ENCODE measurements around the gene NKIRAS2.

NKIRAS2 gene

DNA sequence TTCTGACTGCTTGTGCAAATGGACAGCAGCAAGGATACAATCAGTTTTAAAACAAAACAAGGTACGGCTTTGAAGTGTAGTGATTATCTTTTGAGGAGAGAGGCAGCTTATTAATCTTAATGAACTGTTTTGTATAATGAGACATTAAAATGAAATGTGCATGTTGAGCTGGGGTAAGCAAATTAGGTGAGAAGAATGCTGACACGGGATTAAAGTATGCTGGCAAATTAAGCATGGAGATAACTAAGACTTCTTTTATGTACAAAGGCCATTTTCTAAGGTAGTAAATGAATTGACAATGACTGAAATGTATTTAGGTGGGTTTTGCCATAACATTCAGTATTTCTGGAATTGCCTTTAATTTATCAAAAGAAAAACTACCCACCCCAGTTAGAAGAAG, 21.4 kb upstream of the NKIRAS2 start:
- no peak for TF ChIP-seq PPARA (CRISPR knock-in tag; IDR thresholded peaks at IDR 0.05; ENCODE audit: borderline replicate concordance)
- TF ChIP-seq ZFP30 (CRISPR knock-in tag; IDR thresholded peaks at IDR 0.05), result no peak
- no peak for TF ChIP-seq ARNTL (CRISPR knock-in tag; IDR thresholded peaks at IDR 0.05; ENCODE audit: borderline replicate concordance, low read depth)
- TF ChIP-seq ZNF70 (CRISPR knock-in tag; IDR thresholded peaks at IDR 0.05), result no peak
- no peak for TF ChIP-seq SNAI2 (CRISPR knock-in tag; IDR thresholded peaks at IDR 0.05)
- no peak for TF ChIP-seq ESRRG (CRISPR knock-in tag; IDR thresholded peaks at IDR 0.05)
- no peak for ATAC-seq

DNA sequence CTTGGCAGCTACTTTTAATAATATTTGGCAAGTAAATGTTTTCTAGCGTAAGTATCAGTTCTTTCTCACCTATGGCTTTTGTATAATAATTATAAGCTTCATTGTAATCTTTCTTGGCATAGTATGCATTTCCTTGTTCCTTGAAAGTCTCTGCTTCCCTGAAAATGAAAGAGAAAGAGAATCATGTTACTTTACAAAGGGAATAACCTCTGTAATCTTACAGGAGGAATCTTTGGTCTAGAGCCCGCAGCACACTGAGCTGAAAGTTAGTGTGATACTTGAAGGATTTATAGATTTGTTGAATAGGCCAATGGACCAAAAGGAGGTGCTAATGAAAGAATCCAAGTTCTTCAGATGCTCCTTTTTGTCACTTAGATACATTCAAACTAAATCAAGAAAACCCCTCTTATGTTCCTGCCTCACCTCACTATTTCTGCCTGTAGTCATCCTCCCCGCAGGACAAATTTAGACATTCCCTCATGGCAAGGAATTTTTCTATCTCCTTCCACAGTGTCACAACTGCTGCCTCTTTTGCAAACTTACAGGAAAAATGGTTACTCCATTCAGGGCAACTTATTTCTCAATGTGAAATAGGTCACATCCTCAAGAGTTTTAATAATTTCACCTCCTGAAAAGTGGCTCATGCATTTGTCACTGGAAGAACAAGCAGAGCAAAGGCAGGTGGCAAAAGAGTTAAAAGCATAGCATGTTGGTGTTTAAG, 19.3 kb upstream of the NKIRAS2 start:
- ATAC-seq, result no peak
- no peak for TF ChIP-seq GLIS3 (CRISPR knock-in tag; IDR thresholded peaks at IDR 0.05)
- TF ChIP-seq RARB (CRISPR knock-in tag; IDR thresholded peaks at IDR 0.05), result no peak

DNA sequence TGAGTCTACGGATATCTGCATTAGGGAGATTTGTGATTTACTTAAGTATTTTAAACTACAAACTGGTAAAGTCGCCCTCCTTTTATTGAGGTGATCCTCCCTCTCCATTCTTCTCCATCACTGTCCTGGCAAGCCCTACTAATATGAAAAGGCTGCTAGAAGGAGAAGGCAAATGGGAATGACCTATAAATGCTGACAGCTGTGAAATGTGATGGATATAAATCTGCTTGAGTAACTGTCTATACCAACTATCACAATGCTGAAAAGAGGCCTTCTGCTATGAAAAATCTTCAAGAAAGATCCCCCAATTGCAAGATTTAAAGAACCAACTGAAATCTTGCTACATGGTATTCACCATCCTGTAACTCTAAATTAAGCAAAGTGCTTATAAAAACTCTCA, 18.2 kb upstream of the NKIRAS2 start:
- no peak for TF ChIP-seq SNAI2 (CRISPR knock-in tag; IDR thresholded peaks at IDR 0.05)
- TF ChIP-seq ZC3H10 (CRISPR knock-in tag; IDR thresholded peaks at IDR 0.05), result no peak
- TF ChIP-seq ARNTL (CRISPR knock-in tag; IDR thresholded peaks at IDR 0.05; ENCODE audit: borderline replicate concordance, low read depth), result no peak
- TF ChIP-seq ZFP3 (CRISPR knock-in tag; IDR thresholded peaks at IDR 0.05), result no peak
- TF ChIP-seq, protein P1, sequence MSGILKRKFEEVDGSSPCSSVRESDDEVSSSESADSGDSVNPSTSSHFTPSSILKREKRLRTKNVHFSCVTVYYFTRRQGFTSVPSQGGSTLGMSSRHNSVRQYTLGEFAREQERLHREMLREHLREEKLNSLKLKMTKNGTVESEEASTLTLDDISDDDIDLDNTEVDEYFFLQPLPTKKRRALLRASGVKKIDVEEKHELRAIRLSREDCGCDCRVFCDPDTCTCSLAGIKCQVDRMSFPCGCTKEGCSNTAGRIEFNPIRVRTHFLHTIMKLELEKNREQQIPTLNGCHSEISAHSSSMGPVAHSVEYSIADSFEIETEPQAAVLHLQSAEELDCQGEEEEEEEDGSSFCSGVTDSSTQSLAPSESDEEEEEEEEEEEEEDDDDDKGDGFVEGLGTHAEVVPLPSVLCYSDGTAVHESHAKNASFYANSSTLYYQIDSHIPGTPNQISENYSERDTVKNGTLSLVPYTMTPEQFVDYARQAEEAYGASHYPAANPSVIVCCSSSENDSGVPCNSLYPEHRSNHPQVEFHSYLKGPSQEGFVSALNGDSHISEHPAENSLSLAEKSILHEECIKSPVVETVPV (CRISPR knock-in tag; IDR thresholded peaks at IDR 0.05), result no peak
- TF ChIP-seq, protein P2, sequence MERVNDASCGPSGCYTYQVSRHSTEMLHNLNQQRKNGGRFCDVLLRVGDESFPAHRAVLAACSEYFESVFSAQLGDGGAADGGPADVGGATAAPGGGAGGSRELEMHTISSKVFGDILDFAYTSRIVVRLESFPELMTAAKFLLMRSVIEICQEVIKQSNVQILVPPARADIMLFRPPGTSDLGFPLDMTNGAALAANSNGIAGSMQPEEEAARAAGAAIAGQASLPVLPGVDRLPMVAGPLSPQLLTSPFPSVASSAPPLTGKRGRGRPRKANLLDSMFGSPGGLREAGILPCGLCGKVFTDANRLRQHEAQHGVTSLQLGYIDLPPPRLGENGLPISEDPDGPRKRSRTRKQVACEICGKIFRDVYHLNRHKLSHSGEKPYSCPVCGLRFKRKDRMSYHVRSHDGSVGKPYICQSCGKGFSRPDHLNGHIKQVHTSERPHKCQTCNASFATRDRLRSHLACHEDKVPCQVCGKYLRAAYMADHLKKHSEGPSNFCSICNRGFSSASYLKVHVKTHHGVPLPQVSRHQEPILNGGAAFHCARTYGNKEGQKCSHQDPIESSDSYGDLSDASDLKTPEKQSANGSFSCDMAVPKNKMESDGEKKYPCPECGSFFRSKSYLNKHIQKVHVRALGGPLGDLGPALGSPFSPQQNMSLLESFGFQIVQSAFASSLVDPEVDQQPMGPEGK (CRISPR knock-in tag; IDR thresholded peaks at IDR 0.05; ENCODE audit: borderline replicate concordance), result no peak
- TF ChIP-seq ZFP30 (CRISPR knock-in tag; IDR thresholded peaks at IDR 0.05), result no peak
- TF ChIP-seq ZNF565 (CRISPR knock-in tag; conservative IDR thresholded peaks at IDR 0.05; ENCODE audit: low read depth), result no peak
- ATAC-seq, result no peak

DNA sequence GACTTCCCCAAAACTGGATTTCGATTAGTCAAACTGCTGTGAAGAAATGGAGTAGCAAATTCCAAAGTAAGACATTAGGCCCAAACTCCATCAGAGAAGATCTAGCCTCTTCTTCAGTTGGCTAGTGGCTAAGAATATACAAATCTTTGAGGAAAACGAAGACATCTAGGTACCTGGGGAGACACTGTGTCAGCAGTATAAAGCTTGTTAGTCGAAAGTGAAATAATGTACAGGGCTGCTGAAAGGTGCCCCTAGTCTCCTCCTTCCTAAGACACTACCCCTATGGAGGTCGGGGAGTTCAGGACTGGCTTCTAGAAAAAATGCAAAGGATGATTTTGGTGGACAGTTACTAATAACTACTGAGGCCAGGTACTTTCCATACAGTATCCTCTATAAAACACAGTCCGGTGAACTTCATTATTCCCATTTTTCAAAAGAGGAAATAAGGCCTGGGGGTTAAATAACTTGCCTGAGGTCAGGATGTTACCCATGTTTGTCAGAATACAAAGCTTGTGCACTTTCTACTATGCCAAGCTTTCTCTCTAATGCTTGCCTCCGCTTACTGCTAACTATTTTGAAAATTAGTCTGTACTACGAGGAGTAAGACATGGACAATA, 17.6 kb upstream of the NKIRAS2 start:
- ATAC-seq, result no peak
- TF ChIP-seq PPARA (CRISPR knock-in tag; IDR thresholded peaks at IDR 0.05; ENCODE audit: borderline replicate concordance) (no peak), ZNF8 (CRISPR knock-in tag; IDR thresholded peaks at IDR 0.05) (no peak), ZFP30 (CRISPR knock-in tag; IDR thresholded peaks at IDR 0.05) (no peak), BACH2 (CRISPR knock-in tag; IDR thresholded peaks at IDR 0.05; ENCODE audit: borderline replicate concordance) (no peak), OSR1 (CRISPR knock-in tag; IDR thresholded peaks at IDR 0.05) (no peak), ZFP3 (CRISPR knock-in tag; IDR thresholded peaks at IDR 0.05) (no peak), RARB (CRISPR knock-in tag; IDR thresholded peaks at IDR 0.05) (no peak), TOX (CRISPR knock-in tag; IDR thresholded peaks at IDR 0.05; ENCODE audit: borderline replicate concordance) (no peak), CSDC2 (CRISPR knock-in tag; IDR thresholded peaks at IDR 0.05) (no peak)
- TF ChIP-seq, protein P3, sequence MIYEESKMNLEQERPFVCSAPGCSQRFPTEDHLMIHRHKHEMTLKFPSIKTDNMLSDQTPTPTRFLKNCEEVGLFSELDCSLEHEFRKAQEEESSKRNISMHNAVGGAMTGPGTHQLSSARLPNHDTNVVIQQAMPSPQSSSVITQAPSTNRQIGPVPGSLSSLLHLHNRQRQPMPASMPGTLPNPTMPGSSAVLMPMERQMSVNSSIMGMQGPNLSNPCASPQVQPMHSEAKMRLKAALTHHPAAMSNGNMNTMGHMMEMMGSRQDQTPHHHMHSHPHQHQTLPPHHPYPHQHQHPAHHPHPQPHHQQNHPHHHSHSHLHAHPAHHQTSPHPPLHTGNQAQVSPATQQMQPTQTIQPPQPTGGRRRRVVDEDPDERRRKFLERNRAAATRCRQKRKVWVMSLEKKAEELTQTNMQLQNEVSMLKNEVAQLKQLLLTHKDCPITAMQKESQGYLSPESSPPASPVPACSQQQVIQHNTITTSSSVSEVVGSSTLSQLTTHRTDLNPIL (CRISPR knock-in tag; IDR thresholded peaks at IDR 0.05; ENCODE audit: low read depth), result no peak

DNA sequence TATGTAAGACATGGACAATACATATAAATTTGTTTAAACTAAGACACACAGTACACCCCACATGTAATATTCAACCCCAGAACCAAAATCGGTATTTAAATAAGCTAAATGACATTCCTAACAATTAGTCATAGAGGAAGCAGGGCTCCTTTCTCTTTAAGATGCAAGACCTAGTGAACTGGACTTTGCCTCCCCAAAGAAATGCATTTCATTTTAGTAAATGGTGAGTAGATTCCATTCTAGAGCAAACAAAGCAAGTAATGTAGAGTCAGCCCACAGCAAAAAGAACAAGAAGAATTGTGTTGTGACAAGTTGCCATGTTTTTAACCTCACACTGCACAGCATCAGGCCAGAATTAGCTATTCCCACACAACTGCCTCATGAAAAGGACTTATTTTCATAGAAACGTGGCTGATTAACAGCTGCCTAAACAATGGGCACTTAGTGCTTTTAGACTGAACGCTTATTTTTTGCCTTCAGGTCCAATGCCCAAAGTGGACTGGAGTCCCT, 17.0 kb upstream of the NKIRAS2 start:
- TF ChIP-seq, protein P3 (CRISPR knock-in tag; IDR thresholded peaks at IDR 0.05; ENCODE audit: low read depth), result no peak
- TF ChIP-seq ISL1 (CRISPR knock-in tag; IDR thresholded peaks at IDR 0.05) (no peak), ZNF8 (CRISPR knock-in tag; IDR thresholded peaks at IDR 0.05) (no peak), ZFP30 (CRISPR knock-in tag; IDR thresholded peaks at IDR 0.05) (no peak), OSR1 (CRISPR knock-in tag; IDR thresholded peaks at IDR 0.05) (no peak), ESRRG (CRISPR knock-in tag; IDR thresholded peaks at IDR 0.05) (no peak)
- TF ChIP-seq, protein P2 (CRISPR knock-in tag; IDR thresholded peaks at IDR 0.05; ENCODE audit: borderline replicate concordance), result no peak
- ATAC-seq, result no peak; the same call in 2 of the 3 replicates
